Nephron (organoid): ENCODE results near the gene KLK2.

ENCODE experiments used
- H3K27ac Mint-ChIP-seq, 3 experiments: 2 replicates each; pipeline ENCODE4 v1.8.0; 2020; ENCODE audit warnings: mixed read lengths in 3 of 3, mild to moderate bottlenecking in 2 of 3, moderate library complexity in 1 of 3
- H3K27me3 Mint-ChIP-seq: 2 replicates; pipeline ENCODE4 v1.8.0; 2021; ENCODE audit warnings: low read depth, mild to moderate bottlenecking, moderate library complexity, mixed read lengths
- H3K36me3 Mint-ChIP-seq: 2 replicates; pipeline ENCODE4 v1.8.0; 2020; ENCODE audit warnings: low read depth, mixed read lengths
- H3K4me1 Mint-ChIP-seq: 2 replicates; pipeline ENCODE4 v1.8.0; 2020; ENCODE audit warnings: mixed read lengths
- H3K4me3 Mint-ChIP-seq, 3 experiments: 2 replicates each; pipeline ENCODE4 v1.8.0; 2020; ENCODE audit warnings: mild to moderate bottlenecking in 3 of 3, mixed read lengths in 3 of 3, moderate library complexity in 2 of 3
- H3K9me3 Mint-ChIP-seq: 2 replicates; pipeline ENCODE4 v1.8.0; 2020; ENCODE audit warnings: mixed read lengths
- CTCF ChIP-seq, 3 experiments: fragments of 200-600 bp; sonication (generic); IDR thresholded peaks; one replicate each; pipeline ENCODE4 v1.5.0; 2021; ENCODE audit warnings: antibody characterized with exemption in 3 of 3; ENCODE audit not compliant: unreplicated experiment in 3 of 3

Gene KLK2

GRCh38 chr19:50842130-50842529, 31.1 kb upstream of the KLK2 start:
- Mint-ChIP-seq H3K36me3 (no peaks in the 10 kb centered on the region), H3K27me3 (peaks cover 61% of the 10 kb centered on the region), H3K27ac (no peak overlapping the region), H3K4me3 (no peak overlapping the region), H3K9me3 (peaks cover 21% of the 10 kb centered on the region), H3K4me1 (no peaks in the 10 kb centered on the region)
- TF ChIP-seq CTCF (IDR thresholded peaks at IDR 0.05; ENCODE audit: unreplicated experiment in 3 of 3), result no peak

GRCh38 chr19:50843205-50843604, 30.0 kb upstream of the KLK2 start:
- Mint-ChIP-seq H3K27ac (no peak overlapping the region), H3K9me3 (peaks cover 21% of the 10 kb centered on the region), H3K36me3 (no peaks in the 10 kb centered on the region), H3K4me1 (no peaks in the 10 kb centered on the region), H3K27me3 (peaks cover 51% of the 10 kb centered on the region), H3K4me3 (no peak overlapping the region)
- TF ChIP-seq CTCF (IDR thresholded peaks at IDR 0.05; ENCODE audit: unreplicated experiment in 3 of 3), result no peak

GRCh38 chr19:50843701-50844221, 29.5 kb upstream of the KLK2 start:
- Mint-ChIP-seq H3K4me1 (no peaks in the 10 kb centered on the region), H3K9me3 (peaks cover 21% of the 10 kb centered on the region), H3K27ac (no peak overlapping the region), H3K4me3 (no peak overlapping the region), H3K36me3 (no peaks in the 10 kb centered on the region), H3K27me3 (peaks cover 49% of the 10 kb centered on the region)
- TF ChIP-seq CTCF (IDR thresholded peaks at IDR 0.05; ENCODE audit: unreplicated experiment in 3 of 3), result no peak

- Mint-ChIP-seq H3K4me3 (no peak overlapping the region), H3K9me3 (peaks cover 21% of the 10 kb centered on the region), H3K4me1 (no peaks in the 10 kb centered on the region), H3K27me3 (peaks cover 49% of the 10 kb centered on the region), H3K36me3 (no peaks in the 10 kb centered on the region), H3K27ac (no peak overlapping the region)
- TF ChIP-seq CTCF (IDR thresholded peaks at IDR 0.05; ENCODE audit: unreplicated experiment in 3 of 3), result no peak
Measured at GRCh38 chr19:50844296-50844935, 28.8 kb upstream of the KLK2 start.

GRCh38 chr19:50850738-50851137, 22.5 kb upstream of the KLK2 start:
- Mint-ChIP-seq H3K36me3 (no peaks in the 10 kb centered on the region), H3K4me3 (no peak overlapping the region), H3K4me1 (no peaks in the 10 kb centered on the region), H3K9me3 (no peaks in the 10 kb centered on the region), H3K27ac (no peak overlapping the region), H3K27me3 (peaks cover 40% of the 10 kb centered on the region)
- TF ChIP-seq CTCF (IDR thresholded peaks at IDR 0.05; ENCODE audit: unreplicated experiment in 3 of 3), result no peak

- no peak overlapping the region for H3K27ac Mint-ChIP-seq
- no peak overlapping the region for H3K4me3 Mint-ChIP-seq
- H3K36me3 Mint-ChIP-seq, result no peaks in the 10 kb centered on the region
- no peaks in the 10 kb centered on the region for H3K4me1 Mint-ChIP-seq
- no peak for TF ChIP-seq CTCF (IDR thresholded peaks at IDR 0.05; ENCODE audit: unreplicated experiment in 3 of 3)
- H3K9me3 Mint-ChIP-seq, result no peaks in the 10 kb centered on the region
- H3K27me3 Mint-ChIP-seq, result peaks cover 49% of the 10 kb centered on the region
Measured at GRCh38 chr19:50851620-50852019, 21.6 kb upstream of the KLK2 start.
